HUES64 (cell line): ENCODE data around the gene SAMSN1. TPM values are rescaled to one million over a fixed set of nuclear protein-coding genes. Genes with fewer than 3 reads are reported as not detected.

Experiments
- H3K27ac ChIP-seq: 2 replicates; pipeline ENCODE4 v1.7.0; 2013; ENCODE audit warnings: low read depth, low read length, inconsistent platforms
- H3K27me3 ChIP-seq: 2 replicates; pipeline ENCODE4 v1.6.1; 2013; ENCODE audit warnings: mild to moderate bottlenecking, low read length; ENCODE audit not compliant: insufficient read depth
- H3K36me3 ChIP-seq: 2 replicates; pipeline ENCODE4 v1.6.1; 2013; ENCODE audit warnings: mild to moderate bottlenecking, low read length; ENCODE audit not compliant: insufficient read depth
- H3K4me1 ChIP-seq: 2 replicates; pipeline ENCODE4 v1.6.1; 2013; ENCODE audit warnings: mild to moderate bottlenecking, low read length, moderate library complexity; ENCODE audit not compliant: insufficient read depth
- H3K4me3 ChIP-seq: 2 replicates; pipeline ENCODE4 v1.5.1; 2013; ENCODE audit warnings: mild to moderate bottlenecking, low read length, moderate library complexity
- H3K9ac ChIP-seq: 2 replicates; pipeline ENCODE4 v1.6.1; 2013; ENCODE audit warnings: mild to moderate bottlenecking, low read depth, low read length
- H3K9me3 ChIP-seq: 2 replicates; pipeline ENCODE4 v1.6.1; 2013; ENCODE audit warnings: low read depth, low read length; ENCODE audit not compliant: insufficient read depth
- WGBS: fragments of 150-250, 120-280 bp; methylation state at CpG from one replicate; pipeline ENCODE4 v1.1.7; 2013; ENCODE audit warnings: missing lambda C conversion rate; 5-methylcytosine and 5-hydroxymethylcytosine counted together
- polyA plus RNA-seq, 2 experiments: library from polyadenylated mRNA; stranded (reverse); fragments of 50-300 nt; gene quantifications; one replicate each; pipeline ENCODE4 v1.2.3, GENCODE V29; 2013

Gene SAMSN1
- 1.4 TPM for polyA plus RNA-seq (2013, experiment 1 of 2)
- 2.0 TPM for polyA plus RNA-seq (2013, experiment 2 of 2)

DNA sequence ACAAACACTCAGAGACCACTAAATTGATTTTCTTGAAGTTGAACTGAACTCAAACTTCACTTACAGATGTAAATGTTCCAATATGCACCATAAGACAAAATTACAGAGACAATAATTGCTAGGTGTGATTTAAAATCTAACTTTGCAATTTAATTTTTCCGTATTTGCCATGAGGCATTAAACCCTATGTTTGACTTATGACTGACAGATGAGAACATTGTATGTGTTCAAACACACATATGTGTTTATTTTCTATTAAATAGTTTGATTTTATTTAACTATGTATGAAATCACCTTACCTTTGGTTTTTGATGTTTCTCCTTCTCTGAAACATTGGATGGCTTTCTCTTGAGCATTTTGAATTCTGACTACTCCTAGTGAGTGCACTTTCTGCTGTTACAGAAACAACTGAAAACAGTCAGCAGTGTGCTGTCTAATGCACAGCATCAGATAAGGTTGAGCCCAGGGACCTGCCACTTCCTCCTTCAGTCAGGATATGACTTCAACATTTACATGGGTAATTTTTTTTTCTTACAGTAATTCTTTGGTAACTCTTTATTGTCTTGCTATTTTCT is at the start of gene SAMSN1:
SAMSN1 (minus strand) TSS at position 410 of the 575 bp plus-strand sequence; CDS start at position 356, 54 bp downstream.
- no peak within 1 kb of the TSS for H3K27ac ChIP-seq
- H3K27me3 ChIP-seq = no peaks in the 10 kb centered on the region
- H3K9me3 ChIP-seq = no peaks in the 10 kb centered on the region
- H3K9ac ChIP-seq = no peak within 1 kb of the TSS
- H3K4me3 ChIP-seq = no peak within 1 kb of the TSS
- no peaks in the 10 kb centered on the region for H3K36me3 ChIP-seq
- no peaks in the 10 kb centered on the region for H3K4me1 ChIP-seq
- WGBS = 86% methylated on average over 1 of the region's 1 CpG

DNA sequence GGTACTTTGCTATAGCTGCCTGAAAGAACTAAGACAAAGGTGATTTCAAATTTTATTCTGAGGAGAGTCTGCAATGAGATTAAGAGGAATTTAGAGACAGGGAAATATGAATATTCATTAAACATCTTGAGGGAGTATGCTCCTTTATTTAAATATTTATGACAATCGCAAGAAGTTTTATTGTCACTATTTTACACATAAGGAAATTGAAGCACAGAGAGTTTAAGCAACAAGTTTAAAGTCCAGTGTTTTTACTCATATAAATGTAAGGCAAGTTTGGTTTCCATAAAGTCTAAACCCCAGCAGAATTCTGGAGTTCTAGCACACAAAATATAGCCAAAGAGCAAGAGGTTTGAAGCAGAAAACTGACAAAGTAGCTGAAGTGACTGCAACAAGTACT is 49.3 kb upstream of the SAMSN1 start:
- no peaks in the 10 kb centered on the region for H3K4me1 ChIP-seq
- H3K9me3 ChIP-seq = peaks cover 14% of the 10 kb centered on the region
- H3K36me3 ChIP-seq = 0 out of 2 replicates have a peak, but pooled peaks cover 3% of the 10 kb centered on the region
- no peak overlapping the region for H3K9ac ChIP-seq
- no peak overlapping the region for H3K27ac ChIP-seq
- no peak overlapping the region for H3K4me3 ChIP-seq
- no CpG with 5 or more reads among the region's 1 CpG for WGBS
- H3K27me3 ChIP-seq = no peaks in the 10 kb centered on the region

DNA sequence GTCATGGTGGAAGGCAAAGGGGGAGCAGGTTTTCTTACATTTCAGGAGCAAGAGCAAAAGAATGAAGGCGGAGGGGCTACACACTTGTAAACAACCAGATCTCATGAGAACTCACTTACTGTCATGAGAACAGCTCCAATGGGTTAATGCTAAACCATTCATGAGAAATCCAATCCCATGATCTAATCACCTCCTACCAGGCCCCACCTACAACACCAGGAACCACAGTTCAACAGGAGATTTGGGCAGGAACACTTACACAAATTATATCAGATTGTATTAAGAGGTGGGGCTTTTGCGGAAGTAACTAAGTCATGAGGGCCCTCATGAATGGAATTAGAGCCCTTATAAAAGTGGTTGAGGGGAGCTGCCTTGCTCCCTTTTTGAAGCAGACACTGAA is 48.9 kb upstream of the SAMSN1 start:
- WGBS = 96% methylated on average over 2 of the region's 2 CpGs
- Histone ChIP-seq H3K4me3 (no peak overlapping the region), H3K36me3 (0 out of 2 replicates have a peak, but pooled peaks cover 3% of the 10 kb centered on the region), H3K4me1 (no peaks in the 10 kb centered on the region), H3K27ac (no peak overlapping the region), H3K9ac (no peak overlapping the region), H3K27me3 (no peaks in the 10 kb centered on the region), H3K9me3 (peaks cover 14% of the 10 kb centered on the region)

DNA sequence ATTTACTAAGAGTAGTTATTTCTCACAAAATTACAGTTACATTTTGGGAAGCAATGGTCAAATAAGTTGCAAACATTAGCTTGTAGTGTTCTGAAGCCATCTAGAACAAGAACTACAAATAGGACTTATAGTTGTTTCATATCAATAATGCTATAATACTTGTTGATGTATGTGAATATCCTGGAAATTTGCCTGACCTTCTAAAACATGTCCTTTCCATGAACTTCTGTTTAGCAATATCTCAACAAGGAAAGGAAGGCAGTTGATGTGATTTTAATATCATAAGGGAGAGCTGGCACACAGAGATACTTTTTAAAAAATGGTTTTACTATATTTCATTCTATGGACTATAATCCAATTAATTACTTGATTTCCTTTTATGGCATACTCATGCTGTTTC is 47.1 kb upstream of the SAMSN1 start:
- no peaks in the 10 kb centered on the region for H3K4me1 ChIP-seq
- peaks cover 14% of the 10 kb centered on the region for H3K9me3 ChIP-seq
- 0 out of 2 replicates have a peak, but pooled peaks cover 3% of the 10 kb centered on the region for H3K36me3 ChIP-seq
- no peak overlapping the region for H3K4me3 ChIP-seq
- no peaks in the 10 kb centered on the region for H3K27me3 ChIP-seq
- no peak overlapping the region for H3K9ac ChIP-seq
- H3K27ac ChIP-seq = no peak overlapping the region

DNA sequence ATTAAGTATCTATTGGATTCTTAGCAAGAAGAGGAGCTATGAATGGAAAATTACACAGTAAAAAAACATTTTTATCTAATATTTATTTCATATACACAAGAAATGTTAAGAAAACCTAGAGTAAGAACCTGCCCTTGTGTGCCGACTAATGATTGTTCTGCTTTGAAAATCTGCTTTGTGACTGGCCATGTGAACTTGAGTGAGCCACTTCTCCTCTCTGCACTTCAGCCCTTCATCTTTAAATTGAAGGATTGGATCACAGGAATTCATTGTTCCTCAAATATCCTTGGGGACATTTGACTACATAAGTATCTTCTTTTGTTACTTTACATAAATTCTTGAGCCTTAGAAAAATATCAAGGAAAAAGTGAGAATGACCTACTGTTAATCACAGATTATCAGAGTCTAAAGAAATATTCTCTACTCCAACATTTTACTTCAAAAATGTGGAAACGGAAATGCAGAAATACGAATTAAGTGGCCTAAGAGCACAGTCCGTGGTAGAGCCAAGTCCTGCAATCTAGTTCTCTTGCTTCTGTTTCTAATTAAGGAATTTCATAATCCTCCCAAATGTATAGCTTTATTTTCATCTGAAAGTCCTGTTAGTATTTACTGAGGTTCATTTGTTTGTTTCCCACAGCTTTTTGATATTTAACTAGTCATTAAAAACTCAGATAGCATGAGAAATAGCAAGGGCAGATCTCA is 46.3 kb upstream of the SAMSN1 start:
- Histone ChIP-seq H3K27me3 (no peaks in the 10 kb centered on the region), H3K27ac (no peak overlapping the region), H3K4me3 (no peak overlapping the region), H3K4me1 (no peaks in the 10 kb centered on the region), H3K9me3 (peaks cover 14% of the 10 kb centered on the region), H3K9ac (no peak overlapping the region), H3K36me3 (0 out of 2 replicates have a peak, but pooled peaks cover 3% of the 10 kb centered on the region)
- WGBS = 96% methylated on average over 4 of the region's 4 CpGs

DNA sequence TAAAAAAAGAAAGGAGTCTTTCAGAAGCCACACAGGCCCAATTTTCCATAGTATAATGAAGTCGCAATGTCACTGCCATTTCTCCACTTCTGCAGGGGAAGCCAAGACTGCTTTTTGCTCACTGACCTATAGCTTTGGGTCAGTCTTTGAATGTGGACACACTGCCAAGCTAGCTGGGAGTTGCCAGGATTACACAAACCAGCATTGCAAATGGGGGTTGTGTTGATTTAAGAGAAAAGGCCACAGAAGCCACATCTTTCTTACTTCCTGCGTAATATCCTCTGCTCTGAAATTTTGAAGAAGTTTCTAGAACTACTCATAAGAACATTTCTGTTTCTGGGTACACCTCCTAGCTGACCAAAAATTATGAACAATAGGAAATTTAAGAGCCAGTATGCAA is 45.8 kb upstream of the SAMSN1 start:
- Histone ChIP-seq H3K27ac (no peak overlapping the region), H3K9ac (no peak overlapping the region), H3K4me3 (no peak overlapping the region), H3K36me3 (0 out of 2 replicates have a peak, but pooled peaks cover 3% of the 10 kb centered on the region), H3K4me1 (no peaks in the 10 kb centered on the region), H3K9me3 (peaks cover 14% of the 10 kb centered on the region), H3K27me3 (no peaks in the 10 kb centered on the region)
- 94% methylated on average over 2 of the region's 2 CpGs for WGBS

DNA sequence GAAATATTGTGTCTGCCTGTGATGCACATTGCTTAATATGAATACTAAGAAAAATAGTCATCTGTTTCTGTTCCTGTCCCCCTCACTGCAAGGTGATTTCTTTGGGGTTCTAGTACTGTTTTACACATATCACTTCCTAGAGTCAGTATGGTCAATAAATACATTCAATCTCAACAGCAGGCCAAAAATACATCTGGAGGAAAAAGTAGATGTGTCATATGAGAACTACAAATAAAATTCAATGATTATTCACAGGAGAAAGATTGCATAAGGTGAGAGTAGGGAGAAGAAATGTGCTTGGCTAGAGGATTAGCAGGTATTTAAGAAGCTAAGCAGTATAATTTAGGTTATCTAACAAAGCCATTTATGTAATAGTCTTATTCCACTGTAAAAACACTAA is 45.3 kb upstream of the SAMSN1 start:
- no peak overlapping the region for H3K27ac ChIP-seq
- H3K9me3 ChIP-seq = peaks cover 10% of the 10 kb centered on the region; the same call in 1 of the 2 replicates
- H3K9ac ChIP-seq = no peak overlapping the region
- H3K4me3 ChIP-seq = no peak overlapping the region
- H3K36me3 ChIP-seq = 0 out of 2 replicates have a peak, but pooled peaks cover 3% of the 10 kb centered on the region
- no peaks in the 10 kb centered on the region for H3K27me3 ChIP-seq
- no peaks in the 10 kb centered on the region for H3K4me1 ChIP-seq

DNA sequence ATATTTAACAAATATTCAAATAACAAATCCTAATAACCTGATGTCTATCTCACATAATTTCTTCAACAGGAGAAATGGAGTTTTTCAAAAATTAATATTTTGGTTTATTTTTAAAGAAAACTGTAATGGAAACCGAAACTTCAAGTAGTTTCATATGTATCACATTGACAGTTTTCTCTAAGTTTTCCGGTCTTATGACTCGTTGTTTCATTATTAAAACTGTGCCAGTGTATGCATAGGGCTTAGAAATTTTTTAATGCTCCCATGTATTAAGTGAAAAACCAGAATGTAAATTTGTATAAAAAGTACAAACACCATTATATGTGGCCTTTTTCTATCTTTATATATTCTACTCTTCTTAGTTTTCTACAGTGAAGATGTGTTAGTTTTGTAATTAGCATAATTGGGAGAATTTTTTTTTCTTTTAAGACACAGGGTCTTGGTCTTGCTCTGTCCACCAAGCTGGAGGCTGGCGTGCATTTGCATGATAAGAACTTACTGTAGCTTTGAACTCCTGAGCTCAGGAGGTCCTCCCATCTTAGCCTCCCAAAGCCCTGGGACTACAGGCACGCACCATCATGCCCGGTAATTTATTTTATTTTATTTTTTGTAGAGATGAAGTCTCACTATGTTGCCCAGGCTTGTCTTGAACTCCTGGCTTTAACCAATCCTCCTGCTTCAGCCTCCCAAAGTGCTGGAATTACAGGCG is 43.9 kb upstream of the SAMSN1 start:
- Histone ChIP-seq H3K36me3 (no peaks in the 10 kb centered on the region), H3K4me1 (no peaks in the 10 kb centered on the region), H3K9me3 (no peaks in the 10 kb centered on the region), H3K9ac (no peak overlapping the region), H3K27me3 (no peaks in the 10 kb centered on the region), H3K4me3 (no peak overlapping the region), H3K27ac (no peak overlapping the region)
- 87% methylated on average over 6 of the region's 7 CpGs for WGBS

DNA sequence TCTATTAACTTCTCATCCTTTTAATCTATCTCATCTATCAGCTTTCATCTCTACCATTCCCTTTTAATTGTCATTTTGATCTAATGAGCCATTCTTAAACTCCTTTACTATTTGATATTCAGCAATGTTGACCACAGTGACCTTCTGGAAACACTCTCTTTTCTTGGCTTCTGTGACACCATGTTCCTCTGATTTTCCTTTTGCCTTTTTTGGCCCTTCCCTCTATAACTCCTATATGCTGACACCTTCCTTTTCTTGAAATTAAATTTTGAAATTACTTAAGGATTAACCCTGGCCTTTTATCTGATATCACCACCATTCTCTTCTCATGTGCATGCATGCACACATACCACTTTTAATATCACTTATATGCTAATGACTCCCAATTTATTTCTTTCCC is 41.2 kb upstream of the SAMSN1 start:
- Histone ChIP-seq H3K9me3 (no peaks in the 10 kb centered on the region), H3K27ac (no peak overlapping the region)

DNA sequence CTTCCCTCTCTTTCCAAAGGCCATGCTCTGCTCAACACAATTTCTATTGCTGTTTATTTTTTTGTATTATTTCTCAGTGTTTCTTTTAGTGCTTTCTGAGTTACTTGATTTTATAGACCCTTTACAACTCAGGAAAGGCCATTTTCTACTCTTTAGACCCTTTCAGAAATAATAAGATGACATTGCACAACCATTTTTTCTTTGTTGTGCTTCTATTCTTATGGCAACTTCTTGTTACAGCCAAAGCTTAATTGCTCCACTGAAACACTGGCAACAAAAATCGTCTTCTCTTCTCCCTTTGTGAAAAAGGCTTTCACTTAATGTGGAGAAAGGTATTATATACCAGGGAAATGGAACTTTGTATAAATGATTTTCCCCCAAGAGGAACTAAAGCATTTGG is 39.0 kb upstream of the SAMSN1 start:
- WGBS = no CpG with 5 or more reads among the region's 1 CpG
- Histone ChIP-seq H3K36me3 (no peaks in the 10 kb centered on the region), H3K9me3 (no peaks in the 10 kb centered on the region), H3K9ac (no peak overlapping the region), H3K4me1 (no peaks in the 10 kb centered on the region), H3K27me3 (no peaks in the 10 kb centered on the region), H3K4me3 (no peak overlapping the region), H3K27ac (no peak overlapping the region)

More for the DNA sequence above, 41.2 kb upstream of the SAMSN1 start:
- H3K9ac ChIP-seq = no peak overlapping the region
- no peaks in the 10 kb centered on the region for H3K4me1 ChIP-seq
- no peak overlapping the region for H3K4me3 ChIP-seq
- no peaks in the 10 kb centered on the region for H3K36me3 ChIP-seq
- no peaks in the 10 kb centered on the region for H3K27me3 ChIP-seq

DNA sequence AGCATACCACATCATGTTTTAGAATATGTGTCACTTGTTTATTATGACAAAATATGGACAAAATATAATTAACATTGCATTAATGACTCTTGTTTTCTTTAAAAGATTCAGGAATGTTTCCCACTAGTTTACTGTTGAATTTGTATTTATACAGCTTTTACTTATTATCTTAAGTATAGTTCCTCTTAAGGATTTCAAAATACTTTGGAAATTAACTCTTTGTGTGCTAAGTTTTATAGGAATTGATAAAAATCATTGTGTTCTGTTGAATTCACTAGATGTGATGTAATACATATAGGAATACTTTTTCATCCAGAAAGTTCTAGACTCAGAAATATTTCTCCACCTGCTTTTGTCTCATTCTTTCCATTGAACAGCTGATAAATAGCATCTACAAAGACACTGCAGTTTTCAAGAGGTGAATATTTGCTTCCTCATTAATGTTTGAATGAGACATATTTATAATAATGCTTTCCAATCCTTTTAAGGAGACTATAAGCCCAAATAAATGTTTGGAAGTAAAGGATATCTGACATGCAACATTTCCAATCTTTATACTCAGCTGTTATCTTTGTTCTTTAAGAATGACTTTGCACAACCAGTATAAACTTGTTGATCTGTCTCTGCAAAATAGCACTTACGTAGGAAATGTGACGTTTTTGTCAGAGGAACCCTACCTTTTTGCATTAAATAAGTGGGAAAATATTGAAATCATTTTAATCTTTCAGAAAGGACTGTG is 38.4 kb upstream of the SAMSN1 start:
- Histone ChIP-seq H3K9ac (no peak overlapping the region), H3K27me3 (no peaks in the 10 kb centered on the region), H3K4me1 (no peaks in the 10 kb centered on the region), H3K9me3 (no peaks in the 10 kb centered on the region), H3K36me3 (no peaks in the 10 kb centered on the region), H3K4me3 (no peak overlapping the region), H3K27ac (no peak overlapping the region)
- 87% methylated on average over 2 of the region's 2 CpGs for WGBS
